HG03342 (cell line): ENCODE measurements around the gene OR52E4.
A peak's percentile ranks its signal among the peaks of the same experiment; 100 is the strongest.

ENCODE experiments used
- ATAC-seq: cut with Tn5 transposase; IDR thresholded peaks from one replicate; pipeline ENCODE4 v1.9.1; 2021; ENCODE audit warnings: mild to moderate bottlenecking, moderate library complexity; ENCODE audit not compliant: unreplicated experiment

OR52E4 gene

GRCh38 chr11:5880329-5880728, at the start of gene OR52E4:
TSS of gene OR52E4 (plus strand) at chr11:5880629. CDS start at chr11:5884293, 3,664 bp downstream.
- no peak for ATAC-seq

GRCh38 chr11:5831196-5831829, 49.1 kb upstream of the OR52E4 start:
- ATAC-seq: no peak

- ATAC-seq: no peak
Measured at GRCh38 chr11:5833446-5833845, 47.0 kb upstream of the OR52E4 start.

GRCh38 chr11:5837695-5838094, 42.7 kb upstream of the OR52E4 start:
- ATAC-seq: no peak

- ATAC-seq: no peak
Measured at GRCh38 chr11:5841797-5842196, 38.6 kb upstream of the OR52E4 start, which contains the start of gene OR52E6. TSS of gene OR52E6 (minus strand) at chr11:5841897. CDS start at chr11:5841897, 0 bp downstream.

- no peak for ATAC-seq
Measured at GRCh38 chr11:5846701-5847100, 33.7 kb upstream of the OR52E4 start.

GRCh38 chr11:5847711-5848110, 32.7 kb upstream of the OR52E4 start:
- ATAC-seq: no peak

- ATAC-seq: no peak
Measured at GRCh38 chr11:5851002-5851401, 29.4 kb upstream of the OR52E4 start.

GRCh38 chr11:5857590-5857989, 22.8 kb upstream of the OR52E4 start, which contains the start of gene OR52E8:
TSS of gene OR52E8 (minus strand) at chr11:5857690. CDS start at chr11:5857690, 0 bp downstream.
- ATAC-seq: no peak

GRCh38 chr11:5865826-5866225, 14.6 kb upstream of the OR52E4 start:
- no peak for ATAC-seq

GRCh38 chr11:5878564-5878963, 1.9 kb upstream of the OR52E4 start:
- ATAC-seq: no peak

- ATAC-seq: no peak
Measured at GRCh38 chr11:5881756-5882155, 1.3 kb downstream of the OR52E4 start.

- no peak for ATAC-seq
Measured at GRCh38 chr11:5887172-5887571, 6.7 kb downstream of the OR52E4 start.

- no peak for ATAC-seq
Measured at GRCh38 chr11:5887661-5888060, 7.2 kb downstream of the OR52E4 start.

- ATAC-seq: no peak
Measured at GRCh38 chr11:5891216-5891800, 10.9 kb downstream of the OR52E4 start.

GRCh38 chr11:5892908-5893307, 12.5 kb downstream of the OR52E4 start, which contains the start of gene OR52E5:
TSS of gene OR52E5 (plus strand) at chr11:5893208. CDS start at chr11:5900777, 7,569 bp downstream.
- no peak for ATAC-seq

GRCh38 chr11:5899534-5899933, 19.1 kb downstream of the OR52E4 start:
- ATAC-seq: no peak

GRCh38 chr11:5910540-5910939, 30.1 kb downstream of the OR52E4 start:
- ATAC-seq: no peak

- peak; percentile 80 for ATAC-seq
Measured at GRCh38 chr11:5922749-5923426, 42.5 kb downstream of the OR52E4 start.

- ATAC-seq: peak; percentile 42
Measured at GRCh38 chr11:5923427-5923776, 43.0 kb downstream of the OR52E4 start.

- no peak for ATAC-seq
Measured at GRCh38 chr11:5923794-5924193, 43.4 kb downstream of the OR52E4 start.

GRCh38 chr11:5928271-5928670, 47.8 kb downstream of the OR52E4 start:
- ATAC-seq: no peak
